Amniotic stem cell (primary cell): ENCODE measurements around the gene ADAMTS15.

Experiments
- DNase-seq: peaks from one replicate; lab custom pipeline; 2025; lab: John Stamatoyannopoulos, UW

The ADAMTS15 gene

DNA sequence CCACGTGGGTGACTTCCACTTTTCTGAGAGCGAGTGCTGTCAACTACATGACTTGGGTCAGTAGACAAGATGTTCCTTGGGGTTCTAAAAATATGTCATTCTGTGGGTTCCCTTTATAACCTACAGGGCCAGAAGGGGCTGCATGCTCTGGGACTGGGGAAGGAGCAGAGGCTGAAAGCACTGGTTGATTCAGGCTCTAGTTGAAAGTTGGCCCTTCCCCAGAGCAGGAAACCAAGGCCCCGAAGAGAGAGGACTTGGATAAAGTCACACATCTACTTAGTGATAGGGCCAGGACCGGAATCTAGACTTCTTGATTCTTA lies 9.9 kb downstream of the ADAMTS15 start:
- no peak for DNase-seq

DNA sequence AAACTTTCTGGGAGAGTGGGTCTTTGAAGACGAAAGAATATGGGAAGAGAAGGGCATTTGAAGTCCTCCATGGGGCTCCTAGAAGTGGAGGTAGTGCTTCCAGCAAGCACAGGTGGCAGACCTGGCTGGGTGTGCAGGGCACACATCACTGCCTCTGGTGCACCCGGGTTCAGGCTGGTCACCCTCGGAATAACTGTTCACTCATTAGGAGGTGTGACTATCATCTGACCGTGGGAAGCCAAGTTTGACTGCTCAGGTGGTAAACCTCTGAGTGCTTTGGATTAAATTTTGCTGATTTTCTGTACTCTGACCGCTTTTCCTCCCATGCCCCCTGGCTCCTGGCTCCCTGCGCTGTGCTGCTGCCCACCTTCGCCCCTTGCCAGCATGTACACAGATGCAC lies 11.1 kb downstream of the ADAMTS15 start:
- no peak for DNase-seq

DNA sequence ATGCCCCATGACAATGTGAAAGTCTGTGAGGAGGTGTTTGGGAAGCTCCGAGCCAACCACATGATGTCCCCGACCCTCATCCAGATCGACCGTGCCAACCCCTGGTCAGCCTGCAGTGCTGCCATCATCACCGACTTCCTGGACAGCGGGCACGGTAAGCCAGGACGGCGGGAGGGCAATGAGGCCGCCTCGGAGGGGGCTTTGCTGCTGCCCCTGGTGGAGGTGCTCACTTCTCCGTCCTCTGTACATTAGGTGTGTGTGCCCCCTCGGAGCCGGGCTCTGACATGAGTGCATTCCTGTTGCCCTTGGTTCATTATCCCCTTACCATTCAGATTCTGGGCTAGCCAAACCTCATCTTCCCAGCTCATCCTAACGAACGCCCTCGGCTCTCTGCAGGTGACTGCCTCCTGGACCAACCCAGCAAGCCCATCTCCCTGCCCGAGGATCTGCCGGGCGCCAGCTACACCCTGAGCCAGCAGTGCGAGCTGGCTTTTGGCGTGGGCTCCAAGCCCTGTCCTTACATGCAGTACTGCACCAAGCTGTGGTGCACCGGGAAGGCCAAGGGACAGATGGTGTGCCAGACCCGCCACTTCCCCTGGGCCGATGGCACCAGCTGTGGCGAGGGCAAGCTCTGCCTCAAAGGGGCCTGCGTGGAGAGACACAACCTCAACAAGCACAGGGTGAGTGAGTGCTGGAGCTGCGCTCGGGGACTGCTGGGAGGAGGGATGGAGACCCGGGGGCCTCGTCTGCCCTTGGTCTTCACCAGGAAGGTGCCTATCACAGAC lies 13.8 kb downstream of the ADAMTS15 start:
- DNase-seq, result no peak

DNA sequence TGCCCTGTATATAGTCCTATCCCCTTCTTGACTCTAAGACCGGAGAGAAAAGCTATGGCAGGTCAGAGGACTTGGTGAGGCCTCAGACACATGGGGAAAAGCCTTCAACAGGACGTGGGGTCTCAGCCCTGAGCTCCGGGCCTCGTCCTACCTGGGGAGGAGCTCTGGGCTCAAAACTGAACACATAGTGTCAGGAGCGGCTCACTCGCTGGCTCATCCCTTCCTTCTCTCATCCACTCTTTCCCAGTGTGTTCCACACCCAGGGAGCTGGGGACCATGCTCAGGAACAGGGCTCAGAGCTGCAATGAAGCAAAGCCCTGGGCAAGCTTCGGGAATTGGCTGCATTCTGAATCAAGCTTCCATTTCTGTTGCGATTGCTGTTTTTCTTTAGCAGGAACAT lies 14.5 kb downstream of the ADAMTS15 start:
- no peak for DNase-seq

DNA sequence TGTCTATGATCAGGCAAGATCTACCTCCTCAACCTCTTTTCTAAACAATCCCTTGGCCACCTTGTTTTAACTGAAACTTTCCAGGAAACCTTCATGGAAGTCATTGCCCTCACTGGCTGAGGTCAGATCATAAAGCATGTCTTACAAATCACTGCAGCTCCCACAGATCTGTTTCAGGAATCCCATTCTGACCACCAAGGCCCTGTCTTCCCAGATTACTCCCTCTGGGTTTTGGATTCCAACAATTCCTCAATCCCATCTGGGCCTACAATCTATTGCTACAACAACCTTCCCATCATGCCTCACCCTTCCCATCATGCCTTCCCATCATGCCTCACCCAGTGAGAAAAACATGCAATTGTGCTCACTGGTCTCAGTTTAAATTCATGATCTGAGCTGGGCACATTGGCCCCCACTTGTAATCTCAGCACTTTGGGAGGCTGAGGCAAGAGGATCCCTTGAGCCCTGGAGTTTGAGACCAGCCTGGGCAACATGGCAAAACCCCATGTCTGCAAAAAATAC lies 15.9 kb downstream of the ADAMTS15 start:
- no peak for DNase-seq

DNA sequence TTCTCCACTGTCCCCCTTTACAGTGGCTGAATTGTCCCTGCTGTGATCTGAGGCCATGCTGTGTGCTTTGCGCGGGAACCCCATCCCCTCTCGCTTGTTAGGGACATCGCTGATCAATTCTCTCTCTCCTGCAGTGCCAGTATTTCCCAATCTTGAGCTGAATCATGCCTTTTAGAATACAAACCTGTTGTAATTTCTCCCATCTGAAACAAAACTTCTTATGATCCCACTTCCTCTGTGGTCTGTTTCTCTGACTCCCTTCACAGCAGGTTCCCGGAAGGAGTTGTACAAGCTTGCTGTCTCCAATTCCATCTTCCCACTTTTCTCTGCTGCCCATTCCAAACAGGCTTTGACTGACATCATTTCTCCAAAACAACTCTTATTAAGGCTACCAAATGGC lies 16.8 kb downstream of the ADAMTS15 start:
- no peak for DNase-seq

DNA sequence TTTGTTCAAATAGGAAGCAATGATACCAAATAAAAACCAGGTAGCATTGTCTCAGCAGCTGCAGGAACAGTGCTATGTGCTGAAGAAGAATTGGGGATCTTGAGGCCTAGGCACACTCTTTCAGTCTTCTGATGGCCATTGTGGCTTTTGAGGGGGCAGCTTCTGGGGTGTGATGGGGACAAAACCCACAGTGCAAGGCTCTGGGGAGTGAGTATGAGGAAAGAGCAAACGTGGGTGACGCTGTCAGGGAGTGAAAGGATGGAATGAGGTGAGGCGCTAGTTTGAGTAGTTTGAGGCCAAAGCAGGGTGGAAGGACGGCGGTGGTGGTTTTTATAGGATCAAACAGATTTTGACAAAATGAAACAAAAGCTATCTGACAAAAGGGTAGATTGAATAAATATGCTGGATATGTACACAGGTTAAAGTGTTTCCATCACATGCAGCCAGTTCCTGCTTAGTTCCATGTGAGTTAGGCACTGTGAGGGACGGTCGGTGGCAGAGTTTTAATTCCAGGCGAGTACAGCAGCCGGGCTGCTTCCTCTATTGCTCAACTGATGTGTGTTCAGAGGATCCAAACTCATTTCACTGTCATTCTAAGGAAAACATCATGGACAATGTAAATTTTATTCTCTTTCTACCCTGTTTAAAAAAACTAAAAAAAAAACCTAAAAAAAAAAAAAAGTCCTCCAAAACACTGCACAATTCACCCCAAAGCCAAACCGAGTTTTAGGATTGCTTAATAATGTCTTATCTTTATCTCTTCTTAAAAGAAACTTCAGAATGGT lies 18.9 kb downstream of the ADAMTS15 start:
- no peak for DNase-seq

DNA sequence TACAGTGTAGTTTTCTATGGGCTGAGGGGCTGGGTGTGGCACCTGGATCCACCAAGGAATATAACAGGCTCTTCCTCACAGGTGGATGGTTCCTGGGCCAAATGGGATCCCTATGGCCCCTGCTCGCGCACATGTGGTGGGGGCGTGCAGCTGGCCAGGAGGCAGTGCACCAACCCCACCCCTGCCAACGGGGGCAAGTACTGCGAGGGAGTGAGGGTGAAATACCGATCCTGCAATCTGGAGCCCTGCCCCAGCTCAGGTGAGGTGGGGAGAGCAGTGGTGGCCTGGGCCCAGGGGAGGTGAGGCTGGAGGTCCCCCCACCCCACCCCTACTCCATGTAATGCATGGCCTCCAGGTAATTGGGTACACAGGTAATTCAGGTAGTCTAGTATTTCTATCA lies 20.7 kb downstream of the ADAMTS15 start:
- no peak for DNase-seq

DNA sequence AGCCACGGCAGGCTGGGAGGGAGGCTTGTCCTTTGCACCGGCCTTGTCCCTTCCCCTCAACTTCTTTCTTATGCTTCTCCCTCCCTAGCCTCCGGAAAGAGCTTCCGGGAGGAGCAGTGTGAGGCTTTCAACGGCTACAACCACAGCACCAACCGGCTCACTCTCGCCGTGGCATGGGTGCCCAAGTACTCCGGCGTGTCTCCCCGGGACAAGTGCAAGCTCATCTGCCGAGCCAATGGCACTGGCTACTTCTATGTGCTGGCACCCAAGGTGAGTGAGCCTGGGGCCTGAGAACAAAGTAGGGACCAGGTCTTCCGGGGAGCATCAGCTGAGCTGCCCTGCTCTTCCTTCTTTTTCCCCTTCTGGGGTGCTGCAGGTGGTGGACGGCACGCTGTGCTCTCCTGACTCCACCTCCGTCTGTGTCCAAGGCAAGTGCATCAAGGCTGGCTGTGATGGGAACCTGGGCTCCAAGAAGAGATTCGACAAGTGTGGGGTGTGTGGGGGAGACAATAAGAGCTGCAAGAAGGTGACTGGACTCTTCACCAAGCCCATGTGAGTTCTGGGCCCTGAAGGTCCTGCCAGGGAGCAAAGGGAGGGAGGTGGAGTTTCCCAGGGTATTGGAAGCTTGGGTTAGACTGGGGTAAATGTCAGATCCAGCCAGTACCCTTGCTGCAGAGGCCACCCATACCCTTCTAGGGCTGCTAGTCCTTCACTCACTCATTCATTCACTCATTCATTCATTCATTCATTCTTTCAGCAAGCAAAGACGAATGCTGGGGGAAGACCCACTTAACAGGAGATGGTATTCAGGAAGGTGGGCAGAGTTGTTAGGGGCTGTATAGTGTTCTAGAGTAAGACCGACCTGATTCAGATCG lies 22.6 kb downstream of the ADAMTS15 start:
- no peak for DNase-seq

DNA sequence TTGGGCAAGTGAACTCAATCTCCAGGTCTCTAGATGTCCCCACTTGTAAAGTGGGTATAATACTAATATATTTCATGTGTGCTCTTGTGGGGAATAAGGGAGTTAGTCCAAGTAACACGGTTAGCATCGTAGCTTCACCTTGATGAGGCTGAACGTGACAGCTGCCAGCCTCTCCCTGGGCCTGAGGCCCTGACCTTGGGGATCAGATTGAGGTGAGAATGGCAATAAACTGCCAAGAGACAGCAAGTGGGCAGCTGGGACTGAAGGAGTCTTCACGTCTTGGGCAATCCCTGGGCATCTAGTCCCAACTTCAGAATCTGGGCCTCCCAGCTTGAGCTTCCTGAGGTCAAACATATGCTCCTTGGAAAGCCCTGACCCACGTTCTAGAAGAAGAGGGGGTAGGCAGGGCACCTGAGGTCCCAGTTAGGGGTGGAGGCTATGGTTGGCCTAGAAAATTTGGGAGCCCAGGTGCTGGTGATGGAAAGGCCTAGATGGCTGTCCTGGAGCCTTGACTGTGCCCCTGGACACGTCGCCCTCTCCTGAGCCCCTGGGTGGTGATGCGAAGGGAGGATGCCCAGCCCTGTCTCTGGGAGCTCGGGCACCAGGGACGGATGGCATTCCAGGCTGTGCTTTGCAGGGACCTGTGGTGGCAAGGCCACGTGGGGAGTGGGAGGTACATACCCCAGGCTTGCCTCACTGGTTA lies 23.4 kb downstream of the ADAMTS15 start:
- DNase-seq, result no peak

DNA sequence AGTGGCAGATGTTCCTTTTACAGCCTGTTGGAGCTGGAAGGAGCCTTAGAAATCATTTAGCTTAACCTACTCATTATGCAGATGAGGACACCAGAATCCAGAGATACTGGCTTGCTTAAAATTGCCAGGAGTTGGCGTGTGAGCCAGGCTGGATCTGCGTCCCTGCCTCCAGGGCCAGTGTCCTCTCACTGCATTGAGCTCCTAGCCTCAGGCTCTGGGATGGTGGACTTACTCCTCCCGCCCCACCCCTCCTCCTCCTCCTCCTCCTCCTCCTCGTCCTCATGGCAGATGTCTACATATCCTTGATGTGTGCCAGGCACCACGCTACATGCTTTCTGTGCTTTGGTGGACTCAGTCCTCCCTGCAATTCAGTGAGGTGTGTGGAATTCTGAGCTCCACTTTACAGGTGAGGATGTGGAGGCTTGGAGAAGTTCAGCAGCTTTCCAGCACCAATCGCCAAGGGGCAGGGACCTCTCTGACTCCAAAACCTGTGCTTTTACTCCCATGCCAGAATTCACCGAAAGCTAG lies 24.1 kb downstream of the ADAMTS15 start:
- DNase-seq, result no peak

DNA sequence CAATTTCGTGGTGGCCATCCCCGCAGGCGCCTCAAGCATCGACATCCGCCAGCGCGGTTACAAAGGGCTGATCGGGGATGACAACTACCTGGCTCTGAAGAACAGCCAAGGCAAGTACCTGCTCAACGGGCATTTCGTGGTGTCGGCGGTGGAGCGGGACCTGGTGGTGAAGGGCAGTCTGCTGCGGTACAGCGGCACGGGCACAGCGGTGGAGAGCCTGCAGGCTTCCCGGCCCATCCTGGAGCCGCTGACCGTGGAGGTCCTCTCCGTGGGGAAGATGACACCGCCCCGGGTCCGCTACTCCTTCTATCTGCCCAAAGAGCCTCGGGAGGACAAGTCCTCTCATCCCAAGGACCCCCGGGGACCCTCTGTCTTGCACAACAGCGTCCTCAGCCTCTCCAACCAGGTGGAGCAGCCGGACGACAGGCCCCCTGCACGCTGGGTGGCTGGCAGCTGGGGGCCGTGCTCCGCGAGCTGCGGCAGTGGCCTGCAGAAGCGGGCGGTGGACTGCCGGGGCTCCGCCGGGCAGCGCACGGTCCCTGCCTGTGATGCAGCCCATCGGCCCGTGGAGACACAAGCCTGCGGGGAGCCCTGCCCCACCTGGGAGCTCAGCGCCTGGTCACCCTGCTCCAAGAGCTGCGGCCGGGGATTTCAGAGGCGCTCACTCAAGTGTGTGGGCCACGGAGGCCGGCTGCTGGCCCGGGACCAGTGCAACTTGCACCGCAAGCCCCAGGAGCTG lies 24.8 kb downstream of the ADAMTS15 start:
- no peak for DNase-seq

DNA sequence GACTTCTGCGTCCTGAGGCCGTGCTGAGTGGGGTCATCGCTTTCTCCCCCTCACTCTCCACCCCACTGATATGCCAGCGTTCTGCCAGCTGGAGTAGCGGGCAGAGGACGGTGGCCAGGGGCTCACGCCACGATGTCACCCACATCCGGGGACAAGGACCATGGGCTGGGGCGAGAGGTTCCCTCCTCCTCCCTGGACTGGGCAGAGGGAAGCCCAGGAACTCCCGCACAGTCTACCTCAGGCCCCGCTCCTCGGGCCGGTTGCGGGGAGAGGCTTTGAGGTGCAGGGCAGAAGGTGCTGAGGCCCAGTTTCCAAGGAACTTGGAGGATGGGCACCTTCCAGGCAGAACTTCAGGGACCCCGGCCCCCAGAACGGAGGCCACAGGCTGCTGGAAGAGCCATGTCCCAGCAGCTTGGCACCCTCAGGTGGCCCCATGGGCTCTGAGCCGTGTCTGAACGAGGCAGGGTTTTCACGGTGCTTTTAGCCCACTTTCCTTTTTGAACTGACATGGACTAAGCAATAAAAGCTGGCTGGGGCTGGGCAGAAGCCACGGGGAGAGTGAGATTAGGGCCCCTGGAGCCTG lies 25.4 kb downstream of the ADAMTS15 start:
- no peak for DNase-seq

DNA sequence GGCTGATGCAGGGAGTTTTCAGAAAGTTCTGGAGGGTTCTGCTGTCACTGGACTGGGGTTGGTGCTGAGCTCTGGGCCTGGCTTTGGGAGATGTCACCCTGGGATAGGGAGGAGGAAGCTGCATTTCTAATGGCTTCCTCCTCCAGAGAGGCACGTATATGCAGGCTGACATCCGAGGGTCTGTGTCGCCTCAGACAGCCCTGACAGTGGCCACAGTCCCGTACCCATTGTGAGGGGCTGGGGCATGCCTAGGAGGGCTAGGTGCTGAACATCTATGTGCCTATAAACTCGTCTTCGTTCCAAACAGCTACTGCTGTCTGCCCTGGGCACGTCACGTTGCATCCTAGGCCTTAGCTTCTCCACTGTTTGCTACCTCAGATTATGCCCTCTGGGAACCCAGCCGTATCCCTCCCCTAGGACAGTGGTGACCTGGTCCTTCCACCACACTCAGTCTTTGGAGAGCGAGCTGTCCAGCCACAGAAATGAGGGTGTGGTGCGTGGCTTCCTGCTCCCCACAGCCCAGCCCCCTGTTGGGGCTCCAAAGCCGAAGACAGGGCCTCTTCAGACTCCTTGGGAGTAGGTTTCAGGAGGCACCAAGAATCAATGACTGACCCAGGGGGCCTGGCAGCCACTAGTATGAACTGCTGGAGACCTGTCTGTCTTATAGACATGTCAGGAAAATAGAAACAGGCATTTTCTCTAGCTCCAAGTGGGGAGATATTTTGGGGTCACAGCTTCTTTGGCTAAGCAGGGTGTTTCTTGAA lies 26.4 kb downstream of the ADAMTS15 start:
- DNase-seq, result no peak

DNA sequence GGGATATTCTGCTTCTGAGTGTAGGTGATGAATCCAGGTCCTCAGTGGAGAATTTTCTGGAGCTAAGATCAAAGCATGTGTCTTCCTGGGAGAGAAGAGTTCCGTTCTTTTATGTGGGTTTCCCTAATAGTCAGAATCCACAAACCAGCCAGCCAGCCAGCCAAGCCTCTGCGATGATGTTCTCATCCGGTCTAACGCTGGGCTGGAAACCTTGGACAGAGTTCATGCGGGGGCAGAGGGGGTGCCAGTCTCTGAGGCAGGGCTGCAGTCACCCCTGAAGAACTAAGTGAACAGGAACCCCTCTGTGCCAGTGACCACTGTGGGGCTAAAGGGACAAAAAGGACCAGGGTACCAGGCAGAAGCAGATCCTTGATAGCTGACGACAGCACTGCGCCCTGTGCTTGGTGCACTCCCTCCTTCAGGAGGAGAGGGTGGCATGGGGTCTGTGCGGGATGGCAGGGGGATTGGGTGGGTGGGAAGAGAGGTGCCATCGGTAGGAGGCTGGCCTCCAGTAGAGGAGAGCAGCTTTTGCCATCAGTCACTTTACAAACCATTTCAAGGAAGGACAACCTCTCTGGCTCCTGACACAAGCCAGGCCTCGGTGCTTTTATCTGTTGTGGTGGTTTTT lies 27.1 kb downstream of the ADAMTS15 start:
- DNase-seq, result no peak

DNA sequence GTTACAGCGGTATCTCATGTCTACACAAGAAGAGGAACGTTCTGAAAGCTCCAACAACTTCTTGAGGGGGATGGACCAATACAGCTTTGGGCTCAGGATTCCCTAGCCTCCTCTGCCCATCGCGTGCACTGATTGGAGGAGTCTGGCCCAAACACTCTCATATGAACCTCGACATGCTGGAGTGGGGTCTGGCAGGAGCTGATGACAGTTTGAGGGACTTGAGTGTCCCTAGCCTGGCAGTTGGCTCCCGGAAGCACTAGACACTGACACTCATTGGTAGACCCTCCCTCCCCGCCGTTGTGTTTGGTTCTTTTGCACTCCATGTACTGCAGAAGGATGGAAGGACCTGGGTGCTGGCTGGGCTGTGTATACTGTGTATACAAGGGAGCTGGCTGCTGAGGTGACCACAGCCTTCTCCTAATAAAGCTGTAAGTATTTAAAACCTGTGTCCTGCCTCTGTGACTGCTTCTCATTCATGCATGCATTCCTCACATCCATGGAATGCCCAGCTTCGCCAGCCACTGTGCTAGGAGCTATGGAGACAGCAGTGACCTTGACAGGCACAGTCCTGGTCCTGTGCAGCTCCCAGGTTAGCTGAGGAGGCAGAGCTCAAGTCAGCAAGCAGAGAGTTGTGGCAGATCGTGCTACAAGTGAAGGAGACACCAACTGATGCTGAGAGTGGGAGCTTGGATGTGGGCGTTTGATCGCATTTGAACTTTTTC lies 27.9 kb downstream of the ADAMTS15 start:
- DNase-seq, result no peak

DNA sequence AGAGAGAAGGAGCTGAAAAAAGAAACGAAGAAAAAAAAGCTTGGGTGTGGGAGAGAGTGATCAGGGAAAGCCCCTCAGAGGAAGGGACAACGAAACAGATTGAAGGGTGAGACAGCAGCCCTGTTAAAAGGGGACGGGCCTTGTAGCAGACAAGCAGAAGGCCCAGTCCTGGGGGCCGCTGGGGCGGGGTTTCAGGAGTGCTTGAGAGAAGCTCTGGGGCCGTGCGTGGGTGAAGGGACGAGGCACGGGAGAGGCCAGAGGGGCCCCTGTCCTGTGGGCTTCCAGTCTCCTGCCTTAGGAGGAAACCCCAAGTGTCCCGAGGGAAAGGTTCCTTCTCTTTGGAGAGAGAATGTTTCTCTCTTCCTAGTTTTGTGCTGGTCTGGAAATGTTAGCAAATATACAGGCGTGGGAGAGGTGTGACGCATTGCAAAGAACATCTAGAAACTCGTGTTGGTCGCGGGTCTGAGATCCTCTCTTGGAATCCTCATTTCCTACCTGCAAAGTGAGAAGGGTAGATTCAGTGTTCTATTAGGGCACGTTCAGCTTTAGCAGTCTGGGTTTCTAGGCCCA lies 28.6 kb downstream of the ADAMTS15 start:
- DNase-seq, result no peak

DNA sequence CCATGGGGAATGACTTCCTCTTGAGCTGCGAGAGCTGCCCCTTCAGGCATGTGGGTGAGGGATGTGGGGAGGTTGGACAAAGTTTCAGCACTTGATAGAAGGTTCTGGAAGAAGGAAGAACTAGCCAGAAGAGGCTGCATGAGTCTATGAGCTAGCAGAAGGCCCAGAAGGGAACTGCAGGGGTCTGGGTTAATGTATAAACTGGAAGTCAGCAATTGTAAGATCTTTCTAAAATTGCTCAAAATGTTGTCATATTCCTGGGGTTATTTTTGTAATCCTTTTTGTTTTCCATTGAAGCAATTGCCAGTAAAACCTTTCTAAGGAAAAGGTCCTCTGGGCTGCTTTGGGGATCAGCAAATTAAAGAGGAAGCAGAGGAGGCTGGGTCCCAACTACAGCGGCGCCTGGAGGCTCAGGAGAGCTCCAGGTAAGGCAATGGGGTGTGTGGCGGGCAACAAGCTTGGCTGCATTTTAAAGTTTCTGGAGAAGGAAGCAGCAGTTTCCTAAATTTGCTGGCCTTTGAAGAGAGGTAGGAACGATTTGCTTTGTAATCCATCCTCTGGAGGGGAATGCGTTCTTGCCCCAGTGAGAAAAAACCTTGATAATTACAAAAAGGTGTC lies 29.2 kb downstream of the ADAMTS15 start:
- no peak for DNase-seq
